WTC11 (cell line): ENCODE results near the gene RLIM. TPM values are rescaled to one million over a fixed set of nuclear protein-coding genes. Genes with fewer than 3 reads are reported as not detected.

ENCODE experiments used
- ATAC-seq: fragments of 200-7000 bp; cut with Tn5 transposase; 2 replicates; pipeline ENCODE4 v1.10.0; 2021; ENCODE audit warnings: mild to moderate bottlenecking, moderate library complexity
- CTCF ChIA-PET: fragments of 300-600 bp; sonication (Branson Sonifier 250); formaldehyde crosslinking; loops from one replicate; lab custom pipeline; 2021; ENCODE audit warnings: antibody characterized with exemption; lab: Charles Lee
- POLR2A ChIA-PET: fragments of 350-600 bp; sonication (Branson Sonifier 250); formaldehyde crosslinking; loops from one replicate; lab custom pipeline; 2021; ENCODE audit warnings: antibody characterized with exemption; lab: Charles Lee
- DNase-seq: peaks from one replicate; pipeline ENCODE4 v3.0.0; 2021; ENCODE audit warnings: low spot score
- H3K27ac Mint-ChIP-seq: 2 replicates; pipeline ENCODE4 v1.8.0; 2021; ENCODE audit warnings: mixed read lengths
- H3K27me3 Mint-ChIP-seq: 2 replicates; pipeline ENCODE4 v1.8.0; 2021; ENCODE audit warnings: low read depth, mild to moderate bottlenecking, moderate library complexity, mixed read lengths
- H3K36me3 Mint-ChIP-seq: 2 replicates; pipeline ENCODE4 v1.8.0; 2021; ENCODE audit warnings: mixed read lengths
- H3K4me1 Mint-ChIP-seq: 2 replicates; pipeline ENCODE4 v1.8.0; 2022; ENCODE audit warnings: mixed read lengths
- H3K4me3 Mint-ChIP-seq: 2 replicates; pipeline ENCODE4 v1.8.0; 2021; ENCODE audit warnings: mild to moderate bottlenecking, moderate library complexity, mixed read lengths
- H3K9me3 Mint-ChIP-seq: 2 replicates; pipeline ENCODE4 v1.8.0; 2021; ENCODE audit warnings: mixed read lengths
- ATF6 ChIP-seq: sonication (generic); formaldehyde crosslinking; IDR thresholded peaks from 2 replicates; pipeline ENCODE4 v1.8.1; 2023; ENCODE audit warnings: mild to moderate bottlenecking, missing genetic modification reagents
- CTCF ChIP-seq: fragments of 200-600 bp; IDR thresholded peaks from 2 replicates; pipeline ENCODE4 v1.8.0; 2022; ENCODE audit warnings: antibody characterized with exemption
- E2F5 ChIP-seq: sonication (generic); formaldehyde crosslinking; IDR thresholded peaks from 2 replicates; pipeline ENCODE4 v1.8.1; 2022; ENCODE audit warnings: mild to moderate bottlenecking, moderate library complexity, missing genetic modification reagents
- EMX1 ChIP-seq: fragments of 250-450 bp; sonication (Bioruptor Pico); IDR thresholded peaks from 2 replicates; pipeline ENCODE4 v1.8.0; 2021; ENCODE audit warnings: mild to moderate bottlenecking
- ETV6 ChIP-seq: sonication (generic); formaldehyde crosslinking; IDR thresholded peaks from 2 replicates; pipeline ENCODE4 v1.8.1; 2022; ENCODE audit warnings: mild to moderate bottlenecking, missing genetic modification reagents
- FOXJ3 ChIP-seq: sonication (generic); formaldehyde crosslinking; IDR thresholded peaks from 2 replicates; pipeline ENCODE4 v1.9.0; 2021; ENCODE audit warnings: missing genetic modification reagents, mild to moderate bottlenecking, borderline replicate concordance
- FOXP4 ChIP-seq: sonication (generic); formaldehyde crosslinking; IDR thresholded peaks from 2 replicates; pipeline ENCODE4 v1.8.0; 2022; ENCODE audit warnings: mild to moderate bottlenecking, missing genetic modification reagents
- GRHL2 ChIP-seq: fragments of 250-450 bp; sonication (Bioruptor Pico); IDR thresholded peaks from 2 replicates; pipeline ENCODE4 v1.8.0; 2022; ENCODE audit warnings: mild to moderate bottlenecking, moderate library complexity; ENCODE audit not compliant: insufficient replicate concordance, severe bottlenecking
- IRF1 ChIP-seq: sonication (generic); formaldehyde crosslinking; IDR thresholded peaks from 2 replicates; pipeline ENCODE4 v1.8.0; 2023; ENCODE audit warnings: missing genetic modification reagents
- IRF2 ChIP-seq: sonication (generic); formaldehyde crosslinking; IDR thresholded peaks from 2 replicates; pipeline ENCODE4 v1.8.0; 2022; ENCODE audit warnings: low read depth, missing genetic modification reagents, borderline replicate concordance
- OVOL2 ChIP-seq: fragments of 250-450 bp; sonication (Bioruptor Pico); IDR thresholded peaks from 2 replicates; pipeline ENCODE4 v1.9.0; 2021; ENCODE audit warnings: mild to moderate bottlenecking, borderline replicate concordance
- RORB ChIP-seq: fragments of 250-450 bp; sonication (Bioruptor Pico); IDR thresholded peaks from 2 replicates; pipeline ENCODE4 v1.9.0; 2021; ENCODE audit warnings: mild to moderate bottlenecking
- SMAD3 ChIP-seq: sonication (generic); formaldehyde crosslinking; IDR thresholded peaks from 2 replicates; pipeline ENCODE4 v1.8.0; 2022; ENCODE audit warnings: missing genetic modification reagents, mild to moderate bottlenecking, borderline replicate concordance
- TP53 ChIP-seq: sonication (generic); formaldehyde crosslinking; IDR thresholded peaks from 2 replicates; pipeline ENCODE4 v1.8.1; 2023; ENCODE audit warnings: mild to moderate bottlenecking, missing genetic modification reagents
- USF1 ChIP-seq: sonication (generic); formaldehyde crosslinking; IDR thresholded peaks from 2 replicates; pipeline ENCODE4 v1.8.0; 2022; ENCODE audit warnings: mild to moderate bottlenecking, missing genetic modification reagents
- USF2 ChIP-seq: sonication (generic); formaldehyde crosslinking; IDR thresholded peaks from 2 replicates; pipeline ENCODE4 v1.8.1; 2023; ENCODE audit warnings: mild to moderate bottlenecking, missing genetic modification reagents, moderate library complexity
- ZMAT4 ChIP-seq: fragments of 250-450 bp; sonication (Bioruptor Pico); IDR thresholded peaks from 2 replicates; pipeline ENCODE4 v1.9.0; 2021; ENCODE audit warnings: mild to moderate bottlenecking
- ZNF121 ChIP-seq: sonication (generic); formaldehyde crosslinking; IDR thresholded peaks from 2 replicates; pipeline ENCODE4 v1.8.0; 2023; ENCODE audit warnings: missing genetic modification reagents
- ZNF317 ChIP-seq: sonication (generic); formaldehyde crosslinking; IDR thresholded peaks from 2 replicates; pipeline ENCODE4 v1.8.1; 2023; ENCODE audit warnings: low read depth, mild to moderate bottlenecking, moderate library complexity, missing genetic modification reagents, borderline replicate concordance
- ZNF416 ChIP-seq: fragments of 250-450 bp; sonication (Bioruptor Pico); IDR thresholded peaks from 2 replicates; pipeline ENCODE4 v1.9.0; 2021; ENCODE audit warnings: mild to moderate bottlenecking, inconsistent platforms
- ZNF671 ChIP-seq: fragments of 250-450 bp; sonication (Bioruptor Pico); IDR thresholded peaks from 2 replicates; pipeline ENCODE4 v1.8.0; 2021; ENCODE audit warnings: mild to moderate bottlenecking
- ZSCAN18 ChIP-seq: fragments of 250-450 bp; sonication (Bioruptor Pico); IDR thresholded peaks from 2 replicates; pipeline ENCODE4 v2.1.2; 2022; ENCODE audit warnings: mild to moderate bottlenecking, moderate library complexity
- total RNA-seq: library from RNA; stranded (reverse); gene quantifications from 3 replicates; pipeline ENCODE4 v1.2.3, GENCODE V29; 2021

The RLIM gene
- total RNA-seq, 1 experiment from 2014 or later = 34.4 TPM

- TF ChIP-seq ZMAT4 = no peak
- TF ChIP-seq ZNF416 = no peak
- no peak for TF ChIP-seq GRHL2
- no peak for TF ChIP-seq E2F5
- TF ChIP-seq ZNF671 (CRISPR knock-in tag) = no peak
- no peak for TF ChIP-seq SMAD3 (CRISPR knock-in tag)
- no peak for TF ChIP-seq ATF6
- no peak for TF ChIP-seq TP53 (CRISPR knock-in tag)
- no peak for TF ChIP-seq CTCF
- TF ChIP-seq, all 79 proteins: peak for 0
Observed at GRCh38 chrX:74606799-74607198, 7.6 kb downstream of the RLIM start (continued).

GRCh38 chrX:74606342-74606741 is 8.1 kb downstream of the RLIM start:
- peaks cover 31% of the 10 kb centered on the region for H3K4me1 Mint-ChIP-seq
- CTCF ChIA-PET = no interaction called here
- TF ChIP-seq E2F5 (no peak), ZNF416 (no peak), ZNF317 (CRISPR knock-in tag) (no peak), ZMAT4 (no peak), USF2 (CRISPR knock-in tag) (no peak), ETV6 (CRISPR knock-in tag) (no peak)
- H3K4me3 Mint-ChIP-seq = no peak overlapping the region
- DNase-seq (no peak), ATAC-seq (no peak)
- H3K9me3 Mint-ChIP-seq = no peaks in the 10 kb centered on the region
- H3K36me3 Mint-ChIP-seq = peaks cover 19% of the 10 kb centered on the region
- POLR2A ChIA-PET = no interaction called here
- no peaks in the 10 kb centered on the region for H3K27me3 Mint-ChIP-seq
- H3K27ac Mint-ChIP-seq = no peak overlapping the region

- Mint-ChIP-seq H3K4me3 (no peak overlapping the region), H3K36me3 (peaks cover 17% of the 10 kb centered on the region), H3K27ac (peak overlapping the region; percentile 34; the same call in 1 of the 2 replicates), H3K4me1 (peaks cover 37% of the 10 kb centered on the region), H3K9me3 (no peaks in the 10 kb centered on the region), H3K27me3 (no peaks in the 10 kb centered on the region)
- no peak for DNase-seq
- ChIA-PET CTCF (no interaction called here), POLR2A (no interaction called here)
- ATAC-seq = no peak; the same call in 1 of the 2 replicates
- TF ChIP-seq EMX1 (CRISPR knock-in tag) (no peak), ZNF121 (CRISPR knock-in tag) (no peak), USF1 (CRISPR knock-in tag) (no peak), FOXJ3 (CRISPR knock-in tag) (no peak), RORB (CRISPR knock-in tag) (no peak), ZSCAN18 (no peak), IRF2 (no peak), FOXP4 (CRISPR knock-in tag) (no peak), OVOL2 (CRISPR knock-in tag) (no peak), IRF1 (CRISPR knock-in tag) (no peak)
Observed at GRCh38 chrX:74603040-74603439, 11.4 kb downstream of the RLIM start.
